ENCODE data around the gene ESYT2. TPM values are rescaled to one million over a fixed set of nuclear protein-coding genes. Genes with fewer than 3 reads are reported as not detected.

The ESYT2 gene
- total RNA-seq, 1 donor from 2014 or later: 58.0 TPM

DNA sequence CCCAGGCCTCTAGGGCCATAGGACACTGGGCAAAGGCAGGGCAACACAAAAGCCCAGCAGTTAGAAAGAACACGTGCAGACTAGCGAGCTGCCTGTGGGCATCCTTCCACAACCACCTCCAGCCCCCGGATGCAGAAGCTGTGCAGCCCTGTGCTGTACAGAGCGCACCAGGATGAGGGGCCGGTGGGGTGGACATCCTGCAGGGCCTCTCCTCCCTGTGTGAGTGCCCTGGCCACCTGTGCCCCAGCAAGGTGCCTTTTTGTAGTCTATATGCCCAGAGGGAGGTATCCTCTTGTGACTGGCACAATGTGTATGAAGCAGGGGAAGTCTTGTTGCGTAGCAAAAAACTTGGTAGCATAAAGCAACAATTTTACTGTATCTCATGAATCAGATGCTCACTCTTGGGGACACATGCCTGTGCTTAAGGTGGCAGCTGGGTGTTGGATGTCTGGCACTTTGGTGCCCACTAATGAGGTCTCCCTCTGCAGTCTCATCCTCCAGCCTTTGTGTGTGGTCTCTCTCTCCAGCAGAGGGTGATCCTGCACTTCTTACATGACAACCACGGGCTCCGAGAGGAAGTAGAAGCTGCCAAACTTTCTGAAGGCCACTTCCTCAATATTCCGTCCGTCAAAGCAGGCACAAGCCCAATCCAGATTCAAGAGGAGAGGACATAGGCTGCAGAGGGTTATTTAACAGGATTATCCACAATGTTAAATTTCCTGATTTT, 133.4 kb downstream of the ESYT2 start:
- peak; percentile 37 for DNase-seq

DNA sequence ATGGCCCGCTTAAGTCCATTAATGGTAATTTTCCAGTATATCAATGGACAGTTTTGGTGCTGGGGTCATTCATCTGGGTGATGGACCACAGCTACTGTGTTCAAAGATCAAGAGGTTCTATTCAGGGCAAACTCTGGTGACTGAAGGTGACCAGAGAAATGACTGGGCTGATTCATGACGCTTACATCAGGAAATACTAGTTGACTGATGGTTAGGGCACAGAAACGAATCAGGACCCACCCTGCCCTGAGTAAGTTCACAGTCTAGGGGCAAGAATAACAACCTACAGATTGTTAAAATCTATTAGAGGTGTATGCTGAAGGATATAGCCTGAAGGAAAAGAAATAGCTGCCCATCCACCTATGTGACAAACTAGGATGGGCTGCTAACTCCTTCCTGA, 134.3 kb downstream of the ESYT2 start:
- no peak for DNase-seq

DNA sequence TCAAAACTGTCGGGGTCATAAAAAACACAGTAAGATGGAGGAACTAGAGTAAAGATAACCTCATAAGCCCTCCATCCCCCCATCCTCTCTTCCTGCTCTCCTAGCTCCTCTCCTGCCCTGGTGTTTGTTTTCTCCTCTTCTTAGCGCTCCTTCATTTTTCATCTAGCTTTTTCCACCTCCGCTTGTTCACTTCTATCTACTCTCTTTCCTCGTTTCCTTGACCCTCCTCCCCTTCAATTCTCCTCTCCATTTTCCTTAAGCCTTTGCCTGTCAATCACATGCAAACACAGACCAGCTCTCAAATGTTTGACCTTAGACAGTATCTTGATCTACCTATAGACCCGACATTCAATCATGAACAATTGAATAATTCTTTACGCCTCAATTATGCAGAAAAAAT, 134.7 kb downstream of the ESYT2 start:
- DNase-seq: no peak

- DNase-seq: no peak
These were observed 139.8 kb downstream of the ESYT2 start for GRCh38 chr7:158689488-158689887.

DNA sequence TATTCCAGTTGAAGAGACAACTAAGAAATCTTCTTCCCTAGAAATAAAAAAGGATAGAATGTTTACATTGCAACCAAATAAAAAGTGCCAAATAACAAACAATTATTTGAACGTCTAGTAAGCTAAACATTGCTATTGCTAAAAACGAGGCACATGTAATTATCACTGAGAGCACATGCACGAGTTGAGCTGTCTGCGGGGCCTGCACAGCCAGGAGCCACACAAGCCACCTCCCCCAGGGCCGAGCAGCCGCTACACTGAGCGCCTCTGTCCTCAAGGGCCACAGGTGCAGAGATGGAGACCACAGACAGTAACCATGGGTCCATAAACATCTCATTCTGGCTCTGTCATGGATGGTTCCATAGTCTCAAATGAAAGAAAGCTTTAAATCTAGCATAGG, 141.9 kb downstream of the ESYT2 start:
- no peak for DNase-seq

GRCh38 chr7:158685693-158686092, 143.6 kb downstream of the ESYT2 start:
- no peak for DNase-seq

GRCh38 chr7:158684329-158684728, 145.0 kb downstream of the ESYT2 start:
- no peak for DNase-seq

DNA sequence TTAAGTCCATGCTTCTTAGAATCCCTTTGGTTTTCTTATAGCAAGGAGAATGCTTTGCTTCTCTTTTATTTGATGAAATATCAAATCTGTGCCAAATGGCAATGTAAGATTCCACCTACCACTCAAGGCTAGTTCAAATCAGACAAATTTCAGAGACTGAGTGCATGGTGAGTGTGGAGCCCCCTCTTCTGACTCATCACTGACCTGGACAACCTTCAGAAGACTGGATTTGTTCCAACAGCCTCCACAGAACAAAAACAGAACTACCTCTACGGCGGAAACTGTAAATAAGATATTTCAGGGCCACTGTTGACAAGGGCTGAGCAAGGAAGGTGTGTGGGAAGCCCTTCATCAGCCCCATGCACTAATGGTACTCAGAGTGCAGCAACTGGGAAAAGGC, 145.8 kb downstream of the ESYT2 start:
- DNase-seq: no peak

DNA sequence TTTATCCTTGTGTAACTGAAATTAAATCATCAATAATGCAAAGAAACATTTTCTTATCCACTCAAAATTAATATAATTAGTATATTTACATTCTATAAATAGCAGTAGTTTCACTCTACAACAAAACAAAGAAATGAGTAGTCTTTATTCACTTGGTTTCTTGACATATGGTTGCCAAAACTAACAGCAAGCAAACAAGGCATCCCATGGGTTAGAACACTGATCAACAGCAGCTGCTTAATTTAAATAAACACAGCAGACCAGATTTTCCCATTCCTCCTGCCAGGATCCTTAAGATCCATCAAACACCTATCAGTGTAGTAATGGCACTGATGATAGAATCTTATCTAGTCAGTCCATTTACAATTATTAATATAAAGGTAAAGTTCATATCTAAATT, 146.9 kb downstream of the ESYT2 start:
- no peak for DNase-seq

Other genes with a start within 250 kb of the ESYT2 start
- gene PTPRN2, start 241.7 kb downstream of the ESYT2 start, total RNA-seq: 0.99 TPM
- 18.5 TPM for gene NCAPG2, start 124.7 kb downstream of the ESYT2 start, total RNA-seq
- 13.8 TPM for gene DYNC2I1, start 27.0 kb upstream of the ESYT2 start, total RNA-seq